ENCODE data around the gene FAM131A. TPM values are rescaled to one million over a fixed set of nuclear protein-coding genes. Genes with fewer than 3 reads are reported as not detected.

The FAM131A gene
- total and polyA plus RNA-seq, 10 of the 15 experiments (the other 5 are each of a cell fraction or from before 2014, with no cell fraction given), result 0.31 to 4.5 (median 1.5) TPM

- Histone ChIP-seq H3K9ac (ENCODE audit: control insufficient read depth, insufficient read depth, low read length) (no peak overlapping the region), H3K79me2 (ENCODE audit: control insufficient read depth, insufficient read depth, low read length) (no peaks in the 10 kb centered on the region), H2AFZ (ENCODE audit: control insufficient read depth, low read depth, low read length) (no peak overlapping the region), H3K27ac (ENCODE audit: control insufficient read depth, insufficient read depth) (no peak overlapping the region), H3K4me2 (ENCODE audit: control insufficient read depth, insufficient read depth) (no peak overlapping the region), H3K36me3 (ENCODE audit: control insufficient read depth in 2 of 2, insufficient read depth in 2 of 2, low read length in 1 of 2) (no peaks in the 10 kb centered on the region), H3K4me3 (no peak overlapping the region), H4K20me1 (ENCODE audit: control insufficient read depth, insufficient read depth) (no peaks in the 10 kb centered on the region), H3K9me3 (replicated peaks; ENCODE audit: control insufficient read depth, insufficient read depth, low read length) (no peaks in the 10 kb centered on the region), H3K4me1 (ENCODE audit: control insufficient read depth, insufficient read depth, low read length) (peaks cover 2% of the 10 kb centered on the region; the same call in 1 of the 2 replicates), H3K27me3 (replicated peaks in 1 of 2; ENCODE audit: control insufficient read depth in 2 of 2, insufficient read depth in 2 of 2, low read length in 1 of 2) (no peaks in the 10 kb centered on the region)
- ATAC-seq (peak; percentile 92), FAIRE-seq (no peak), DNase-seq (ENCODE audit: low read depth, low spot score) (no peak)
- CTCF ChIA-PET, result interaction anchor here (0.6 kb wide), 1 partner anchor 8 kb away, joined by 3 read pairs; no protein-coding TSS in a partner anchor
- no TSS peak for BruUV-seq (replicated peaks)
- RAD21 ChIA-PET (ENCODE audit: unreplicated experiment), result no interaction called here
- in situ Hi-C loops (cut with MboI) (no loop called here), intact Hi-C loops (cut with micrococcal nuclease; ENCODE audit: unreplicated experiment) (no loop called here)
- SMC1A ChIA-PET (ENCODE audit: uncharacterized antibody, unreplicated experiment), result no interaction called here
- 53% methylated on average over 14 of the region's 14 CpGs for WGBS (ENCODE audit: insufficient coverage, insufficient replicate concordance, low lambda C conversion rate, missing lambda C conversion rate)
- POLR2A ChIA-PET, result no interaction called here
- TF ChIP-seq POLR2AphosphoS2 (IDR thresholded peaks at IDR 0.05; ENCODE audit: low read depth, low read length) (no peak), PBX3 (IDR thresholded peaks at IDR 0.05; ENCODE audit: insufficient replicate concordance, low read depth, low read length) (peak; percentile 69), NBN (IDR thresholded peaks at IDR 0.05) (no peak), USF2 (IDR thresholded peaks at IDR 0.05; ENCODE audit: borderline replicate concordance, low read depth, low read length) (no peak), JUND (IDR thresholded peaks at IDR 0.05; ENCODE audit: low read depth, low read length) (no peak), E2F8 (IDR thresholded peaks at IDR 0.05; ENCODE audit: low read depth, partially characterized antibody) (no peak), KAT2A (conservative IDR thresholded peaks at IDR 0.05; ENCODE audit: control insufficient read depth, low read depth, low read length) (no peak), STAT3 (IDR thresholded peaks at IDR 0.05; ENCODE audit: low read depth, low read length) (no peak), MYC (IDR thresholded peaks at IDR 0.05; ENCODE audit: insufficient read depth, insufficient read length, insufficient replicate concordance, low read length, severe bottlenecking) (no peak), HDAC6 (IDR thresholded peaks at IDR 0.05; ENCODE audit: unreplicated experiment) (no peak), CBFB (IDR thresholded peaks at IDR 0.05; ENCODE audit: low read depth) (no peak), CTCF (IDR thresholded peaks at IDR 0.05 in 2 of 3, conservative IDR thresholded peaks at IDR 0.05 in 1 of 3; ENCODE audit: control insufficient read depth in 2 of 3, extremely low read depth in 1 of 3, insufficient read depth in 1 of 3, low read depth in 3 of 3, low read length in 3 of 3) (peak; percentile 30 to 47 (median 33); a peak in 4 of 6 replicates), RCOR1 (conservative IDR thresholded peaks at IDR 0.05; ENCODE audit: low read depth, low read length) (no peak), TAF1 (IDR thresholded peaks at IDR 0.05; ENCODE audit: borderline replicate concordance, low read depth, low read length) (no peak), KDM1A (IDR thresholded peaks at IDR 0.05; ENCODE audit: borderline replicate concordance) (no peak)
Measured at GRCh38 chr3:184345317-184346144, 8.1 kb downstream of the FAM131A start.
